Non-pigmented ciliary epithelial cell (primary cell): Measurements from ENCODE around the gene CDKN1B.

Experiments
- DNase-seq: peaks from one replicate; pipeline ENCODE4 v3.0.0-alpha.2; 2010; ENCODE audit warnings: low read depth

The CDKN1B gene

GRCh38 chr12:12701457-12701856 lies 15.7 kb upstream of the CDKN1B start:
- DNase-seq = no peak

DNA sequence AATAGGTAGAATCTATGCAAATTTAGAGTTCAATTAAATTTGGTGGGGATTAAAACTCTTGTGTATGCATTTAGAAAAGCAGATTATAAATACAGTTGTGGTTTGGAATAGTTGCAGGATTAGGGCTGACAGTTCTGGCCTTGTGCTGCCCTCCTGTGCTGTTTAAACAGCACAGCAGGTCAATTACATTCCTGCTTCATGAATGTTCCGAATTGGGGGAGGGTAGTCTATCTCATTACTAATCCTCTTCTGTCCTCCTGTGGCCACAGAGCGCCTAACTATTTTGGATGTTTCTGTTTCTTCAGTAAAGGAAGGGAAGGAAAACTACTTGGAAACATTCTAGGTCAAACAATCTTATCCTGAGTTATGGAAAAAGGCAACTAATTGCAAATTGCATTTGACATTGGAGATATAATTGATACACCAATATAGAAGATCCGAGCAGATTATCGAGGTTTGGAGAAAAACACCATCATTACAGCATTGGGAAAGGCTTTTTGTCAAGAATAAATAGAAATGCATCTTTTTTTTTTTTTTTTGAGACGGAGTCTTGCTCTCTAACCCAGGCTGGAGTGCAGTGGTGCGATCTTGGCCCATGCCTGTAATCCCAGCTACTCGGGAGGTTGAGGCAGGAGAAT lies 12.5 kb upstream of the CDKN1B start:
- peak; percentile 88 for DNase-seq

DNA sequence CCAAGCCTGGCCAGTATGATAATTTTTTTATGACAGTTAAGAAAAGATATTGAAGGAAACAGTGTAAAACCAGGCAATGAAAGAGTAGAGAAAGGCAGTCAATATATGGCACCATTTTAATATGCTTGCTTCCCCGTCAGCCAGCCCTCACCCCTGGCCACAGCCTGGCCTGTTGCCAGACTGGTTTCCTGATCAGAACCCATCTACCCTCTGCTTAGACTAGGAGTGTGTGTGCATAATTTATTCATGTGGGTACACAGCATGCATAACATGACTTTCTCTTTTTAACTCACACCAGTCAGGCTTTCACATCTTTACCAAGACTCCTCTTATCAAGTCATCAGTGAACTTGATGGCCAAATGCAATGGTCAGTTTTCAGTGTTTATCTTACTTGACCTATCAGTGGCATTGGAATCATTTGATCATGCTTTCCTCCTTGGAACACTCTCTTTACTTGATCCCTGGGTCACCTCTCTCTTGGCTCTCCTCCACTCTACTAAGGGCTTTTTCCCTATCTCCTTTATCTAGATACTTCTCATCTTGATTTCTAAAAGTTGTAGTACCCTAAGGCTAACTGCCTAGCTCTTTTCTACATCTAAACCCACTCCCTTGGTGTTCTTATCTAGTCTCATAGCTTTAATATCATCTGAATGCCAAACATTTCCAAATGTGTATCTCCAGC lies 11.2 kb upstream of the CDKN1B start:
- DNase-seq = no peak

DNA sequence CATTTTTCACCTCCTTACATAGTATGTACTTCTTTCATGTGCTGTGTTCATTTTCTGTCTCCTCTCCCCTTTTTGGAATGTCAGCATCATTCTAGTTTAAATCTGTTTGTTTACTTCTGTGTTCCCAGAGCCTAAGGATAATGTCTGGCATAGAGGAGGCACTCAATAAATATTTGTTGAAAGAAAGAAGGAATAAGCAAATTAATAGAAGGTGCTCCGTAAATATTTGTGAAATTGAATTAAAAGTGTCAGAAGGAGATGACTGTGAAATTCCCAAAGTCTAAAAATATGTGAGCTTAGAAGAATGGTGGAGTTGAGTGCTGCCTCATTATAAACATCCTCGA lies 3.3 kb upstream of the CDKN1B start:
- no peak for DNase-seq

- DNase-seq = no peak
Measured at GRCh38 chr12:12714276-12715021, 2.7 kb upstream of the CDKN1B start.

DNA sequence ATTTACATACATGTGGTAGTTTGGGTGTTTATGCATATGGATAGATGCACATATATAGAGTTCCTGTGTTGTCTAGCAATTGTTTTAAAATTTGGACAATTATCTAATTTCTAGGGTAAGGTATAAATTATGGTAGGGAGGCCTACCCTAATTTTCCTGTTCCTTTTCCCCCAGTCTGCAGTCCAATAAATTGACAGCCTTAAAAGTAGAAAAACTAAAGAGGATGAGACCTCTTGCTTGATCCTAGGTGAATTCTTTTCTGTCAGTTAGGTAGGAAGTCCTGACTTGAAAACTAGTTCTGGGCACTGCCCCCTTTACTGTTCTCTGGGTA lies 2.1 kb upstream of the CDKN1B start:
- no peak for DNase-seq

GRCh38 chr12:12715459-12716150 lies 1.6 kb upstream of the CDKN1B start:
- DNase-seq = no peak

GRCh38 chr12:12716151-12716792 lies 896 bp upstream of the CDKN1B start:
- DNase-seq = no peak

GRCh38 chr12:12717586-12718380 lies 615 bp downstream of the CDKN1B start:
- DNase-seq = no peak

DNA sequence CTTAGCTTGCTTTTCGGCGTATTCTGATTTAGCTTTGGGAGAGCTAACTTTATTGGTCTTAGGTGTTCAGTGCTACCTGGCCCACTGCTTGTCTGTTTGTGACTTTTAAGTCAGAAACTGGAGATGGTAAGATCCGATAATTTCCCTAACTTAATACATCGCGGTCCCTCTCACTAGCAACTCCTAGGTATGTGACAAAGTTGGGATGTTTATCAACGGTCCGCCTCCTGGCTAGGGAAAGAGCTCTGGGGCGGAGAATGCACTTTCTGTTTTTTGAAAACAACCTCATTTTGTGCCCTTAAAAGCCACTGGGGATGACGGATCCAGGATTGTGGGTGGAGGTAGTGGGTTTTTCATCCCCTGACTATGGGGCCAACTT lies 1.2 kb downstream of the CDKN1B start:
- no peak for DNase-seq

DNA sequence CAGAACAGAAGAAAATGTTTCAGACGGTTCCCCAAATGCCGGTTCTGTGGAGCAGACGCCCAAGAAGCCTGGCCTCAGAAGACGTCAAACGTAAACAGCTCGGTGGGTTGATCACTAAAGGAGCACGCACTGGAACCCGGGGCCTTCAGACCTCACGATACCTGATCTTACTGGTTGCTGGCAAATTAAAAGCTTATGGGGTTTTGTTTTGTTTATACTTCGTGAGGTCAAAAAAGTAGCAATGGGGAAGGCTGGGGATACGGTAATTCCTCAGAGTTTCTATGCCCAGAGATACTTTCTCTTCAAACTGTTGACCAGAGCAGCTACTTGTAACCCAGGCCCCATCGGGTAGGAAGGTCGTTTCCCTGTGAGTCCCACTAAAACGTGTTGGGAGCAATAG lies 1.7 kb downstream of the CDKN1B start:
- no peak for DNase-seq

DNA sequence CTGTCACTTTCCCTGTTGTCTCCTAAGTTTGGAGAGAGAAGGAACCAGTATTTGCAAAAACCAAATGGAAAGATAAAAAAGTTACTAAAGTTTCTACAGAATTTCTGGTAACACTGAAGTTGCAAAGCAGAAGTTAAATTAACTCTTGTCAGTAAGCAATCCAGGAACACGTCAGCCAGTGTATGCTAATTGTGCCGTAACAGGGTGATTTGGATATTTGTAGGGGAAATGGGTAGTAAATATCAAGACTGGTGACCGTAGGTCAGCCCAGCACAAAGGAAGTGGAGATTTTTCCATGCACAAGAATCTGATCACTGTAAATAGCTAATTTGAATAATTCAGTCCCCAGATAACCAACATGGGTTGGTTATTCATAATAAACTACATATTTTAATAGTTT lies 2.3 kb downstream of the CDKN1B start:
- no peak for DNase-seq

DNA sequence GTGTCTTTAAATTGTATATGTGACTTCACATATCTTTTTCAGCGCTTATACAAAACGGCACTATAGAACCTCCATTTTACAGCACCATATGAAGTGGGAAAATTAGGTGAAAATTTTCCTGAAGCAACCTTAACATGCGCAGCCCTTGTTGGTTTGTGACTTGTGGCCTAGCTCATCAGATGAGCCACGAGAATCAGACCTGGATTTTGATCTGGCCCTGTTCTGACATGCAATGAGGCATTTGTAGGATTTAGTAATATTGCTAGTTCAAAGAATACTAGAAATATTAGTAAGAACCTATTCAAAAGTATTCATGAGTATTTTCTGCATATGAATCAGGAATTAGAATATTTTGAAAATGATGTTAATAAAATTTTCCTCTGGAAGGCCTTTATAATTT lies 2.9 kb downstream of the CDKN1B start:
- DNase-seq = no peak

- DNase-seq = no peak
Measured at GRCh38 chr12:12720672-12721161, 3.5 kb downstream of the CDKN1B start.

DNA sequence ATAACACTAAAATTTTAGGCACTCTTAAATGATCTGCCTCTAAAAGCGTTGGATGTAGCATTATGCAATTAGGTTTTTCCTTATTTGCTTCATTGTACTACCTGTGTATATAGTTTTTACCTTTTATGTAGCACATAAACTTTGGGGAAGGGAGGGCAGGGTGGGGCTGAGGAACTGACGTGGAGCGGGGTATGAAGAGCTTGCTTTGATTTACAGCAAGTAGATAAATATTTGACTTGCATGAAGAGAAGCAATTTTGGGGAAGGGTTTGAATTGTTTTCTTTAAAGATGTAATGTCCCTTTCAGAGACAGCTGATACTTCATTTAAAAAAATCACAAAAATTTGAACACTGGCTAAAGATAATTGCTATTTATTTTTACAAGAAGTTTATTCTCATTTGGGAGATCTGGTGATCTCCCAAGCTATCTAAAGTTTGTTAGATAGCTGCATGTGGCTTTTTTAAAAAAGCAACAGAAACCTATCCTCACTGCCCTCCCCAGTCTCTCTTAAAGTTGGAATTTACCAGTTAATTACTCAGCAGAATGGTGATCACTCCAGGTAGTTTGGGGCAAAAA lies 4.1 kb downstream of the CDKN1B start:
- DNase-seq = no peak

GRCh38 chr12:12721814-12722434 lies 4.8 kb downstream of the CDKN1B start:
- no peak for DNase-seq

- DNase-seq = no peak
Measured at GRCh38 chr12:12722435-12723148, 5.4 kb downstream of the CDKN1B start.

GRCh38 chr12:12723149-12723680 lies 6.0 kb downstream of the CDKN1B start:
- DNase-seq = no peak

GRCh38 chr12:12723681-12724420 lies 6.7 kb downstream of the CDKN1B start:
- DNase-seq = no peak
